ENCODE data around the gene CHST11. TPM values are rescaled to one million over a fixed set of nuclear protein-coding genes. Genes with fewer than 3 reads are reported as not detected.

The CHST11 gene
- polyA plus RNA-seq, 1 donor (not counting 4 experiments of a cell fraction or from before 2014, with no cell fraction given) = 11.9 TPM

DNA sequence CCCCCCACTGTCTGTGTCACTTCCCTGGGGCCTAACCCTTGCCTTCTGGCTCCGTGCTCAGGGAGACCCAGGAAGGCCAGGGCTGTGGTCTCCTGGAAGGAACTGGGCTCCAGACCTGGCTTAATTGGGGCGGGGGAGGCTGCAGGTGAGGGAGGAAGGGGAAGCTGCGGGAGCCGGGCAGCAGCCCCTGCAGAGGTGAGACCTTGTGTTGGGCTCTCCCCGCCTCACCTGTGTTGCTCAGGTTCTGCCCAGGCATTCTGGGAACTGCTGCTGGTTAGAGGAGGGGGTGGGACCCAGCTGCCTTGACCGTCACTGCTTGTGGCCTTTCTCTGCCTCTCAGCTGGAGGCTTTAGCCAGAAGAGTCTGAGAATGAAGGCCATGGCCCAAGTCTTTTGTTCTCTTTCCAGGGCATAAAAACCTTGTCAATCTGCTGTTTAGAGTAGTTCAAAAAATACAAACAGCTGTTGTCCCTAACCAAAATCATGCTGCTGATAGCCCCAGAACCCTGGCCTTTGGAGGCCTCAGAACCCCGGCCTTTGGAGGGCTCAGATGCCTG is 247.6 kb downstream of the CHST11 start:
- peaks cover 0 to 3% of the 10 kb centered on the region in 2 experiments for H3K36me3 ChIP-seq (ENCODE audit: control insufficient read depth in 2 of 2, extremely low read depth in 1 of 2, insufficient read depth in 2 of 2, low read length in 2 of 2)
- H3K4me3 ChIP-seq (ENCODE audit: control insufficient read depth in 2 of 3, extremely low read depth in 1 of 3, insufficient read depth in 2 of 3, low read depth in 1 of 3, low read length in 3 of 3) = no peak overlapping the region
- H3K27ac ChIP-seq (ENCODE audit: control insufficient read depth, insufficient read depth, low read length) = no peak overlapping the region
- H4K20me1 ChIP-seq (ENCODE audit: control insufficient read depth, extremely low read depth, insufficient read depth, low read length) = no peaks in the 10 kb centered on the region
- no peaks in the 10 kb centered on the region for H3K4me1 ChIP-seq (ENCODE audit: control insufficient read depth, extremely low read depth, insufficient read depth, low read length)
- TF ChIP-seq, protein P1, sequence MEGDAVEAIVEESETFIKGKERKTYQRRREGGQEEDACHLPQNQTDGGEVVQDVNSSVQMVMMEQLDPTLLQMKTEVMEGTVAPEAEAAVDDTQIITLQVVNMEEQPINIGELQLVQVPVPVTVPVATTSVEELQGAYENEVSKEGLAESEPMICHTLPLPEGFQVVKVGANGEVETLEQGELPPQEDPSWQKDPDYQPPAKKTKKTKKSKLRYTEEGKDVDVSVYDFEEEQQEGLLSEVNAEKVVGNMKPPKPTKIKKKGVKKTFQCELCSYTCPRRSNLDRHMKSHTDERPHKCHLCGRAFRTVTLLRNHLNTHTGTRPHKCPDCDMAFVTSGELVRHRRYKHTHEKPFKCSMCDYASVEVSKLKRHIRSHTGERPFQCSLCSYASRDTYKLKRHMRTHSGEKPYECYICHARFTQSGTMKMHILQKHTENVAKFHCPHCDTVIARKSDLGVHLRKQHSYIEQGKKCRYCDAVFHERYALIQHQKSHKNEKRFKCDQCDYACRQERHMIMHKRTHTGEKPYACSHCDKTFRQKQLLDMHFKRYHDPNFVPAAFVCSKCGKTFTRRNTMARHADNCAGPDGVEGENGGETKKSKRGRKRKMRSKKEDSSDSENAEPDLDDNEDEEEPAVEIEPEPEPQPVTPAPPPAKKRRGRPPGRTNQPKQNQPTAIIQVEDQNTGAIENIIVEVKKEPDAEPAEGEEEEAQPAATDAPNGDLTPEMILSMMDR (optimal IDR thresholded peaks at IDR 0.05 in 1 of 3, IDR thresholded peaks at IDR 0.05 in 1 of 3, conservative IDR thresholded peaks at IDR 0.05 in 1 of 3; ENCODE audit: extremely low read depth in 1 of 3, insufficient read depth in 2 of 3, low read length in 3 of 3) = no peak
- TF ChIP-seq EZH2 (IDR thresholded peaks at IDR 0.05; ENCODE audit: low read length) = no peak
- dilution Hi-C loops (cut with MboI; ENCODE audit: extremely low pct_ligation_motif_present, low sequenced_read_pairs) = no loop called here
- H2AFZ ChIP-seq (ENCODE audit: control insufficient read depth, low read length) = no peak overlapping the region
- H3K9ac ChIP-seq (ENCODE audit: control insufficient read depth, extremely low read depth, insufficient read depth, low read length) = no peak overlapping the region
- DNase-seq (ENCODE audit: low read depth, low spot score) = no peak
- no peaks in the 10 kb centered on the region for H3K79me2 ChIP-seq (ENCODE audit: control insufficient read depth, insufficient read depth, low read length)
- no peaks in the 10 kb centered on the region for H3K9me3 ChIP-seq (ENCODE audit: control insufficient read depth, low read depth, low read length)
- H3K4me2 ChIP-seq (ENCODE audit: control insufficient read depth, extremely low read depth, insufficient read depth, low read depth, low read length) = no peak overlapping the region
- H3K9me1 ChIP-seq (ENCODE audit: control insufficient read depth, extremely low read depth, insufficient read depth, low read length) = no peaks in the 10 kb centered on the region
- no peaks in the 10 kb centered on the region for H3K27me3 ChIP-seq (ENCODE audit: control insufficient read depth, extremely low read depth, insufficient read depth, low read length)
- no peak for FAIRE-seq

DNA sequence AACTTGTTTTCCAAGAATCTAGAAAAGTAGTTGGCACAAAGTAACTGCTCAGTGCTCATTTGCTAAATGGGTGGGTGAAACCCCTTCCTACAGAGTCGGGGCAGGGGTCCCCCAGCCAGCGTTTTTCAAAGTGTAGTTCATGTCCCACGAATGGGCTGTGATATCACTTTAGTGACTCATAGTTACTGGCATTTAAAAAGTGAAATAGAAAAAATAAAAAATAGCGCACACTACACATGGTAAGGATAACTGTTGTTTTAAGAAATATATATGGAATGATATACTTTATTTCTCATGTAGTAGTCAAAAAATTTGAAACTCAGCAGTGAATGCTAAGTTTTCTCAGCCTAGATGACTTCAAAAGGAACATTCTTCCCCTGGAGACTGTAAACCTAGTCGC is 250.4 kb downstream of the CHST11 start:
- dilution Hi-C loops (cut with MboI; ENCODE audit: extremely low pct_ligation_motif_present, low sequenced_read_pairs) = no loop called here

More for the DNA sequence above, 250.4 kb downstream of the CHST11 start:
- TF ChIP-seq EZH2 (IDR thresholded peaks at IDR 0.05; ENCODE audit: low read length) = no peak
- TF ChIP-seq, protein P1 (optimal IDR thresholded peaks at IDR 0.05 in 1 of 3, IDR thresholded peaks at IDR 0.05 in 1 of 3, conservative IDR thresholded peaks at IDR 0.05 in 1 of 3; ENCODE audit: extremely low read depth in 1 of 3, insufficient read depth in 2 of 3, low read length in 3 of 3) = no peak
- Histone ChIP-seq H3K79me2 (ENCODE audit: control insufficient read depth, insufficient read depth, low read length) (no peaks in the 10 kb centered on the region), H3K4me1 (ENCODE audit: control insufficient read depth, extremely low read depth, insufficient read depth, low read length) (no peaks in the 10 kb centered on the region), H4K20me1 (ENCODE audit: control insufficient read depth, extremely low read depth, insufficient read depth, low read length) (no peaks in the 10 kb centered on the region), H3K27me3 (ENCODE audit: control insufficient read depth, extremely low read depth, insufficient read depth, low read length) (no peaks in the 10 kb centered on the region), H3K36me3 (ENCODE audit: control insufficient read depth in 2 of 2, extremely low read depth in 1 of 2, insufficient read depth in 2 of 2, low read length in 2 of 2) (peaks cover 0 to 3% of the 10 kb centered on the region in 2 experiments), H3K4me2 (ENCODE audit: control insufficient read depth, extremely low read depth, insufficient read depth, low read depth, low read length) (no peak overlapping the region), H3K9me3 (ENCODE audit: control insufficient read depth, low read depth, low read length) (no peaks in the 10 kb centered on the region), H3K9me1 (ENCODE audit: control insufficient read depth, extremely low read depth, insufficient read depth, low read length) (peaks cover 3% of the 10 kb centered on the region), H2AFZ (ENCODE audit: control insufficient read depth, low read length) (no peak overlapping the region), H3K27ac (ENCODE audit: control insufficient read depth, insufficient read depth, low read length) (no peak overlapping the region), H3K4me3 (ENCODE audit: control insufficient read depth in 2 of 3, extremely low read depth in 1 of 3, insufficient read depth in 2 of 3, low read depth in 1 of 3, low read length in 3 of 3) (no peak overlapping the region), H3K9ac (ENCODE audit: control insufficient read depth, extremely low read depth, insufficient read depth, low read length) (no peak overlapping the region)
- DNase-seq (ENCODE audit: low read depth, low spot score) (no peak), FAIRE-seq (no peak)
